HepG2 (cell line): ENCODE results near the gene EIF4E1B. TPM values are rescaled to one million over a fixed set of nuclear protein-coding genes. Genes with fewer than 3 reads are reported as not detected.

Experiments
- MTF1 ChIP-seq: sonication (generic); formaldehyde crosslinking; IDR thresholded peaks from 2 replicates; pipeline ENCODE4 v1.5.0; 2020; ENCODE audit warnings: missing genetic modification reagents
- RFX1 ChIP-seq: fragments of 450-650 bp; IDR thresholded peaks from 2 replicates; pipeline ENCODE4 v1.6.1; 2017
- SMAD9 ChIP-seq: sonication (generic); formaldehyde crosslinking; IDR thresholded peaks from 2 replicates; pipeline ENCODE4 v1.5.1; 2020; ENCODE audit warnings: mild to moderate bottlenecking, missing genetic modification reagents
- ZFP82 ChIP-seq: sonication (generic); formaldehyde crosslinking; IDR thresholded peaks from 2 replicates; pipeline ENCODE4 v1.5.1; 2020; ENCODE audit warnings: mild to moderate bottlenecking, missing genetic modification reagents, borderline replicate concordance
- ZZZ3 ChIP-seq: sonication (generic); formaldehyde crosslinking; IDR thresholded peaks from 2 replicates; pipeline ENCODE4 v1.4.0; 2020; ENCODE audit warnings: missing genetic modification reagents, mild to moderate bottlenecking, borderline replicate concordance
- polyA plus RNA-seq, 8 experiments: library from polyadenylated mRNA; depleted of rRNA in 3 of 8; stranded (reverse) in 7 of 8; unstranded in 1 of 8; fragments of >200 nt; fragmentation: Illumina TruSeq in 4 of 8; extraction: Trizol in 4 of 8; gene quantifications; 2 replicates each; pipeline versions ENCODE4 v1.2.1 to v1.2.3, GENCODE V29; 2011 to 2016; ENCODE audit warnings: low read depth in 4 of 8, missing spikeins in 1 of 8, mixed read lengths in 1 of 8; ENCODE audit not compliant: insufficient read depth in 1 of 8
- total RNA-seq, 5 experiments: library from RNA; depleted of rRNA; stranded (reverse); fragments of >200 nt; fragmentation: Illumina TruSeq; extraction: Trizol; gene quantifications; 2 replicates each; pipeline ENCODE4 v1.2.3, GENCODE V29; 2016; ENCODE audit warnings: low read depth in 1 of 5
- TF ChIP-seq, protein P1 (sequence below): sonication (generic); formaldehyde crosslinking; IDR thresholded peaks from 2 replicates; pipeline ENCODE4 v1.9.0; 2021; ENCODE audit warnings: mild to moderate bottlenecking, missing genetic modification reagents
- TF ChIP-seq, protein P2 (sequence below): IDR thresholded peaks from 2 replicates; pipeline ENCODE4 v1.6.1; 2016; ENCODE audit warnings: missing genetic modification reagents, missing compliant biosample characterization

Gene EIF4E1B
- total and polyA plus RNA-seq, 2 of the 13 experiments (the other 11 are each of a cell fraction or from before 2014, with no cell fraction given): not detected

DNA sequence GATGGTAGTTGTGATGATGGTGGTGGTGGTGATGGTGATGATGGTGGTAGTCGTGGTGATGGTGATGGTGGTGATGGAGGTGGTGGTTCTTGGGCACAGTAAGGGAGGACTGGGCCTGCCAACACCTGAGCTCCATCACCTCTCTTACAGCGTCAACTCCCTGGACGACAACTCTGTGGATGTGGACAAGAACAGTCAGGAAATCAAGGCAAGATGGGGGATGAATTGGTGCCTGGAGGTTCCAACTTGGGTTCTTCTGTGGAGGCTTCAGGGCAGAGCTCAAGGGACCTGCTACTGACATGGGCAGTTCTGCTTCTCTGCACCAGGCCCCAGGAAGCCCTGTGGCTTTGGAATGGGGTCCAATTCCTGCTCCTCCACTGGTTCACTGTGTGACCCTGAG lies 37.9 kb upstream of the EIF4E1B start (continued):
- TF ChIP-seq, protein P1, sequence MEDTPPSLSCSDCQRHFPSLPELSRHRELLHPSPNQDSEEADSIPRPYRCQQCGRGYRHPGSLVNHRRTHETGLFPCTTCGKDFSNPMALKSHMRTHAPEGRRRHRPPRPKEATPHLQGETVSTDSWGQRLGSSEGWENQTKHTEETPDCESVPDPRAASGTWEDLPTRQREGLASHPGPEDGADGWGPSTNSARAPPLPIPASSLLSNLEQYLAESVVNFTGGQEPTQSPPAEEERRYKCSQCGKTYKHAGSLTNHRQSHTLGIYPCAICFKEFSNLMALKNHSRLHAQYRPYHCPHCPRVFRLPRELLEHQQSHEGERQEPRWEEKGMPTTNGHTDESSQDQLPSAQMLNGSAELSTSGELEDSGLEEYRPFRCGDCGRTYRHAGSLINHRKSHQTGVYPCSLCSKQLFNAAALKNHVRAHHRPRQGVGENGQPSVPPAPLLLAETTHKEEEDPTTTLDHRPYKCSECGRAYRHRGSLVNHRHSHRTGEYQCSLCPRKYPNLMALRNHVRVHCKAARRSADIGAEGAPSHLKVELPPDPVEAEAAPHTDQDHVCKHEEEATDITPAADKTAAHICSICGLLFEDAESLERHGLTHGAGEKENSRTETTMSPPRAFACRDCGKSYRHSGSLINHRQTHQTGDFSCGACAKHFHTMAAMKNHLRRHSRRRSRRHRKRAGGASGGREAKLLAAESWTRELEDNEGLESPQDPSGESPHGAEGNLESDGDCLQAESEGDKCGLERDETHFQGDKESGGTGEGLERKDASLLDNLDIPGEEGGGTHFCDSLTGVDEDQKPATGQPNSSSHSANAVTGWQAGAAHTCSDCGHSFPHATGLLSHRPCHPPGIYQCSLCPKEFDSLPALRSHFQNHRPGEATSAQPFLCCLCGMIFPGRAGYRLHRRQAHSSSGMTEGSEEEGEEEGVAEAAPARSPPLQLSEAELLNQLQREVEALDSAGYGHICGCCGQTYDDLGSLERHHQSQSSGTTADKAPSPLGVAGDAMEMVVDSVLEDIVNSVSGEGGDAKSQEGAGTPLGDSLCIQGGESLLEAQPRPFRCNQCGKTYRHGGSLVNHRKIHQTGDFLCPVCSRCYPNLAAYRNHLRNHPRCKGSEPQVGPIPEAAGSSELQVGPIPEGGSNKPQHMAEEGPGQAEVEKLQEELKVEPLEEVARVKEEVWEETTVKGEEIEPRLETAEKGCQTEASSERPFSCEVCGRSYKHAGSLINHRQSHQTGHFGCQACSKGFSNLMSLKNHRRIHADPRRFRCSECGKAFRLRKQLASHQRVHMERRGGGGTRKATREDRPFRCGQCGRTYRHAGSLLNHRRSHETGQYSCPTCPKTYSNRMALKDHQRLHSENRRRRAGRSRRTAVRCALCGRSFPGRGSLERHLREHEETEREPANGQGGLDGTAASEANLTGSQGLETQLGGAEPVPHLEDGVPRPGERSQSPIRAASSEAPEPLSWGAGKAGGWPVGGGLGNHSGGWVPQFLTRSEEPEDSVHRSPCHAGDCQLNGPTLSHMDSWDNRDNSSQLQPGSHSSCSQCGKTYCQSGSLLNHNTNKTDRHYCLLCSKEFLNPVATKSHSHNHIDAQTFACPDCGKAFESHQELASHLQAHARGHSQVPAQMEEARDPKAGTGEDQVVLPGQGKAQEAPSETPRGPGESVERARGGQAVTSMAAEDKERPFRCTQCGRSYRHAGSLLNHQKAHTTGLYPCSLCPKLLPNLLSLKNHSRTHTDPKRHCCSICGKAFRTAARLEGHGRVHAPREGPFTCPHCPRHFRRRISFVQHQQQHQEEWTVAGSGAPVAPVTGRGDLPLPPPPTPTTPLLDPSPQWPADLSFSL (CRISPR knock-in tag): no peak
- TF ChIP-seq ZFP82 (CRISPR knock-in tag): no peak
- TF ChIP-seq MTF1: no peak
- no peak for TF ChIP-seq ZZZ3 (CRISPR knock-in tag)
- no peak for TF ChIP-seq SMAD9 (CRISPR knock-in tag)
- TF ChIP-seq, protein P2, sequence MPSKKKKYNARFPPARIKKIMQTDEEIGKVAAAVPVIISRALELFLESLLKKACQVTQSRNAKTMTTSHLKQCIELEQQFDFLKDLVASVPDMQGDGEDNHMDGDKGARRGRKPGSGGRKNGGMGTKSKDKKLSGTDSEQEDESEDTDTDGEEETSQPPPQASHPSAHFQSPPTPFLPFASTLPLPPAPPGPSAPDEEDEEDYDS: no peak
- no peak for TF ChIP-seq RFX1
